Adrenal gland (tissue), 5 donors: ENCODE measurements around the gene SUPT7L.

ENCODE experiments used
- POLR2A ChIP-seq, 2 donors: fragments of 450-650 bp; IDR thresholded peaks; one replicate each; pipeline ENCODE4 v1.6.1; 2017; ENCODE audit warnings: antibody characterized with exemption in 2 of 2, mild to moderate bottlenecking in 2 of 2, moderate library complexity in 1 of 2
- TF ChIP-seq, protein P1 (sequence below), 6 experiments: fragments of 450-650 bp in 4 of 6; fragments of 200-600 bp in 2 of 6; sonication (generic) in 1 of 6; IDR thresholded peaks; 1 replicate in 5 of 6; 2 replicates in 1 of 6; pipeline versions ENCODE4 v1.5.1 to v1.8.0; 2016 to 2021; ENCODE audit warnings: antibody characterized with exemption in 6 of 6, mild to moderate bottlenecking in 2 of 6, moderate library complexity in 1 of 6
- donor health status: DM: no; HTN: no; CAD: no.

DNA sequence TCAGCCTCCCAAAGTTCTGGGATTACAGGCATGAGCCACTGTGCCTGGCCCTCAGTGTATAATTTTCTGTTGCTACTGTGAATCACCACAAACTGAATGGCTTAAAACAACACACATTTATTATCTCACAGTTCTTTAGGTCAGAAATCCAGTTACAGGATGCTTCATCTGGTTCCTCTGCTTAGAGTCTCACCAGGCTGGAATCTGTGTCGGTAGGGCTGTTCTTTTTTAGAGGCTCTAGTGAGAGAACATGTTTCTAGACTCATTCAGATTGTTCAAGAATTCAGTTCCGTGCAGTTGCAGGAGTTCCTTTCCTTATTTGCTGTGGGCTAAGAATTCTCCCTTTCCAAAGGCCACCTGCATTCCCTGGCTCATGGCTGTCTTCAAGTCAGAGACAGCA lies 56.8 kb downstream of the SUPT7L start:
- TF ChIP-seq, protein P1, sequence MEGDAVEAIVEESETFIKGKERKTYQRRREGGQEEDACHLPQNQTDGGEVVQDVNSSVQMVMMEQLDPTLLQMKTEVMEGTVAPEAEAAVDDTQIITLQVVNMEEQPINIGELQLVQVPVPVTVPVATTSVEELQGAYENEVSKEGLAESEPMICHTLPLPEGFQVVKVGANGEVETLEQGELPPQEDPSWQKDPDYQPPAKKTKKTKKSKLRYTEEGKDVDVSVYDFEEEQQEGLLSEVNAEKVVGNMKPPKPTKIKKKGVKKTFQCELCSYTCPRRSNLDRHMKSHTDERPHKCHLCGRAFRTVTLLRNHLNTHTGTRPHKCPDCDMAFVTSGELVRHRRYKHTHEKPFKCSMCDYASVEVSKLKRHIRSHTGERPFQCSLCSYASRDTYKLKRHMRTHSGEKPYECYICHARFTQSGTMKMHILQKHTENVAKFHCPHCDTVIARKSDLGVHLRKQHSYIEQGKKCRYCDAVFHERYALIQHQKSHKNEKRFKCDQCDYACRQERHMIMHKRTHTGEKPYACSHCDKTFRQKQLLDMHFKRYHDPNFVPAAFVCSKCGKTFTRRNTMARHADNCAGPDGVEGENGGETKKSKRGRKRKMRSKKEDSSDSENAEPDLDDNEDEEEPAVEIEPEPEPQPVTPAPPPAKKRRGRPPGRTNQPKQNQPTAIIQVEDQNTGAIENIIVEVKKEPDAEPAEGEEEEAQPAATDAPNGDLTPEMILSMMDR (IDR thresholded peaks at IDR 0.05) = no peak
- no peak for TF ChIP-seq POLR2A (IDR thresholded peaks at IDR 0.05)
